ENCODE results near the gene WSB1.
A peak's percentile ranks its signal among the peaks of the same experiment; 100 is the strongest.

WSB1 gene

DNA sequence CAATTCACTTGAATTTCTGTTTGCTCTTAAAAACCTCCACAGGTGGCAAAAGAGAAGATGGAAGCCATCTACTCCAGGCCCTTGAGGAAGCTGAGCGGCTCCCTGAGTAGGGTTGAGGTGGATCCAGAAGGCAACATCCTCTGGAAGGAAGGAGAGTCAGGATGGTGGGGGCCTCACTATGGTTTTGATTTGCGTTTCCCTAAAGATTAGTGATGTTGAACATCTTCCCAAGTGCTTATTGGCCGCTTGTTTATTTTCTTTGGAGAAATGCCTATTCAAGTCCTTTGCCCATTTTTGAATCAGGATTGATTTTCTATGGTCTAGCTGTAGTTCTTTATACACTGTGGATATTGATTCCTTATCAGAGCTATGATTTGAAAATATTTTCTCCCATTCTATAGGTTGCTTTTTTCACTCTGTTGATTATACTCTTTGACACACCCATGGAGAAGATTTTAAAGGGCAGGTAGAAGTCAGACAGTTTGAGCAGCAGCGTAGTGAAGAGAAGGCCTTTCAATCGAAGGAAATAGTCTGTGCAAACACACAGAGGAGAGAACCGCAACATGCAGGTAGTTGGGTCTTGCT lies 58.6 kb downstream of the WSB1 start:
- H3K9me3 ChIP-seq, result no peaks in the 10 kb centered on the region

DNA sequence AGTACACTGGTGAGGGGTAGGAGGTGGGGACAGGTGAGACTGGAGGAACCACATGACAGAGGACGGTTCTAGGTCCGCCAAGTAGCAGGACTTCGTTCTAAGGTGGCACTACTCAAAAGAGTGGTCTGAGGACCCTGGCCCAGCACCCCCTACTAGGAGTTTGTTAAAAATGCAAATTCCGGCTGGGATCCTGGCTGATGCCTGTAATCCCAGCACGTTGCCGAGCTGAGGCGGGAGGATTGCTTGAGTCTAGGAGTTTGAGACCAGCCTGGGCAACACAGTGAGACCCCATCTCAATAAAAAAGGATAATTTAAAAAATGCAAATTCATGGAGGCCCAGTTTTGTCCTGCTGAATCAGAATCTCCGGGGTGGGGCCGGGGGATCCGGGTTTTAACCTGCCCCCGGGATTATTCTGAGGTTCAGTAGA lies 59.1 kb downstream of the WSB1 start:
- intact Hi-C loops (cut with DNase I; ENCODE audit: low total_unique reads), result loop anchor here (1.0 to 10.0 kb wide), 3 partner anchors 104 to 248 kb away; partner anchors contain the start of gene KSR1
- peak overlapping the region; percentile 96 to 97 for H3K27ac ChIP-seq
- peaks cover 0 to 25% (median 17%) of the 10 kb centered on the region in 4 donors for H3K4me1 ChIP-seq
- no peaks in the 10 kb centered on the region for H3K27me3 ChIP-seq
- H3K36me3 ChIP-seq, result no peaks in the 10 kb centered on the region
- peak overlapping the region; percentile 67 to 87 for H3K4me3 ChIP-seq
- TF ChIP-seq, protein P1, sequence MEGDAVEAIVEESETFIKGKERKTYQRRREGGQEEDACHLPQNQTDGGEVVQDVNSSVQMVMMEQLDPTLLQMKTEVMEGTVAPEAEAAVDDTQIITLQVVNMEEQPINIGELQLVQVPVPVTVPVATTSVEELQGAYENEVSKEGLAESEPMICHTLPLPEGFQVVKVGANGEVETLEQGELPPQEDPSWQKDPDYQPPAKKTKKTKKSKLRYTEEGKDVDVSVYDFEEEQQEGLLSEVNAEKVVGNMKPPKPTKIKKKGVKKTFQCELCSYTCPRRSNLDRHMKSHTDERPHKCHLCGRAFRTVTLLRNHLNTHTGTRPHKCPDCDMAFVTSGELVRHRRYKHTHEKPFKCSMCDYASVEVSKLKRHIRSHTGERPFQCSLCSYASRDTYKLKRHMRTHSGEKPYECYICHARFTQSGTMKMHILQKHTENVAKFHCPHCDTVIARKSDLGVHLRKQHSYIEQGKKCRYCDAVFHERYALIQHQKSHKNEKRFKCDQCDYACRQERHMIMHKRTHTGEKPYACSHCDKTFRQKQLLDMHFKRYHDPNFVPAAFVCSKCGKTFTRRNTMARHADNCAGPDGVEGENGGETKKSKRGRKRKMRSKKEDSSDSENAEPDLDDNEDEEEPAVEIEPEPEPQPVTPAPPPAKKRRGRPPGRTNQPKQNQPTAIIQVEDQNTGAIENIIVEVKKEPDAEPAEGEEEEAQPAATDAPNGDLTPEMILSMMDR (IDR thresholded peaks at IDR 0.05), result no peak
- no peak for DNase-seq
- no peaks in the 10 kb centered on the region for H3K9me3 ChIP-seq

More for the DNA sequence above, 58.6 kb downstream of the WSB1 start:
- H3K4me3 ChIP-seq, result peak overlapping the region in 1 of 2 donors; percentile 67
- no peak for DNase-seq
- no peaks in the 10 kb centered on the region for H3K27me3 ChIP-seq
- H3K27ac ChIP-seq, result peak overlapping the region; percentile 96 to 97
- TF ChIP-seq, protein P1 (IDR thresholded peaks at IDR 0.05), result no peak
- intact Hi-C loops (cut with DNase I; ENCODE audit: low total_unique reads), result loop anchor here (1.0 to 10.0 kb wide), 3 partner anchors 105 to 249 kb away; partner anchors contain the start of gene KSR1
- peaks cover 0 to 25% (median 17%) of the 10 kb centered on the region in 4 donors for H3K4me1 ChIP-seq
- no peaks in the 10 kb centered on the region for H3K36me3 ChIP-seq

DNA sequence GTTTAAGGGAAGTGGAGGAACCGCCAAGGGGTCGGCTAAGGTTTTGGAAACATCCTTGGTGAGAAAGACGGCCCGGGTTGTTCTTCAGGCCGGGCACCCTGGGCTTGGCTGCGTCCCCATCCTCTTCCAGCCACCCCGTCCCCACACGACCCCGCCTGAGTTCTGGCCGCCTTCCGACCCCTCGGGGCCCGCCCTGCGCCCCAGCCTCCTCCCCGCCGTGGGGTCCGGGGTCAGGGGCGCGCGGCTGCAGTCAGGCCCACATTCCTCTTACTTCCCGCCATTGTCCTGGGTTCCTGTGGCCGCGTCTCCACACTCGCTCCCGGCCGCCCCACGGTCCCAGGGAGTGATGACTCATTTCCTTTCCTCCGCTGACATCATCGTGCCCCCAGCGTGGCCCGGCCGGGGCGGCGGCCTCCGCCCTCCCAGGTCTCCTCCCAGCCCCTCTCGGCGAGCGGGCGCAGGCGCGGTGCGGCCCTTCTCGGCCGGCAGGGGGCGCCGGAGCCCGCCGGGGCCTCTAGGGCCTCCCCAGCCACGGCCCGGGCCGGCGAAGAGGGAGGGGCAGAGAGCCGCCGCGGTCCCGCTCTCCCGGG lies 59.6 kb downstream of the WSB1 start:
- H3K9me3 ChIP-seq, result no peaks in the 10 kb centered on the region
- H3K36me3 ChIP-seq, result no peaks in the 10 kb centered on the region
- intact Hi-C loops (cut with DNase I; ENCODE audit: low total_unique reads), result loop anchor here (1.0 to 10.0 kb wide), 3 partner anchors 104 to 248 kb away; partner anchors contain the start of gene KSR1
- peaks cover 0 to 23% (median 16%) of the 10 kb centered on the region in 4 donors for H3K4me1 ChIP-seq
- H3K4me3 ChIP-seq, result peak overlapping the region; percentile 67 to 87
- TF ChIP-seq, protein P1 (IDR thresholded peaks at IDR 0.05), result peak; percentile 95 to 99
- no peaks in the 10 kb centered on the region for H3K27me3 ChIP-seq
- peak overlapping the region; percentile 96 to 97 for H3K27ac ChIP-seq
- peak; percentile 90 to 97 for DNase-seq

DNA sequence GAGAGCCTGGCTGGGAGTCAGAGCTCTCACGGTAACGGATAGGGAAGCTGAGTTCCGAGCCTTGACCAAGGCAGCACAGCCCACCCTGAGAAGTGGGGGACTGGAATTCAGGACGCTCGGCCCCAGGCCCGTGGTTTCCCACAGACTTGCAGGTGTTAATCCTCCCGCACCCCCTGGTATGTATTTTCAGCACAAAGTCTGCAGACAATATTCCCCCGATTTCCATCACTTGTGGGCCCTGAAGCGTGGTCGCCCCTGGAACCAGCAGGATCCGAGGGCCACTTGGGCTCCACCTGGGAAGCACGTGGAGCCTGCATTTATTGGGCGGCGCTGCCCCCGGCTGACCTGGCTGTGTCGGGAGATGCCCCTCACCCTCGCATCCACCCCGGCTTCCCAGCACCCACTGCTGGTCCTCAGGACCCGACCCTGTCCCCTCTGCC lies 60.2 kb downstream of the WSB1 start:
- Histone ChIP-seq H3K36me3 (no peaks in the 10 kb centered on the region), H3K27me3 (no peaks in the 10 kb centered on the region), H3K4me3 (peak overlapping the region; percentile 67 to 87), H3K27ac (peak overlapping the region; percentile 96 to 97), H3K4me1 (peaks cover 0 to 22% (median 14%) of the 10 kb centered on the region in 4 donors), H3K9me3 (no peaks in the 10 kb centered on the region)
- no peak for DNase-seq
- TF ChIP-seq, protein P1 (IDR thresholded peaks at IDR 0.05), result no peak
- intact Hi-C loops (cut with DNase I; ENCODE audit: low total_unique reads), result loop anchor here (5.0 to 10.0 kb wide), 2 partner anchors 103 to 141 kb away; partner anchors contain the start of gene KSR1

DNA sequence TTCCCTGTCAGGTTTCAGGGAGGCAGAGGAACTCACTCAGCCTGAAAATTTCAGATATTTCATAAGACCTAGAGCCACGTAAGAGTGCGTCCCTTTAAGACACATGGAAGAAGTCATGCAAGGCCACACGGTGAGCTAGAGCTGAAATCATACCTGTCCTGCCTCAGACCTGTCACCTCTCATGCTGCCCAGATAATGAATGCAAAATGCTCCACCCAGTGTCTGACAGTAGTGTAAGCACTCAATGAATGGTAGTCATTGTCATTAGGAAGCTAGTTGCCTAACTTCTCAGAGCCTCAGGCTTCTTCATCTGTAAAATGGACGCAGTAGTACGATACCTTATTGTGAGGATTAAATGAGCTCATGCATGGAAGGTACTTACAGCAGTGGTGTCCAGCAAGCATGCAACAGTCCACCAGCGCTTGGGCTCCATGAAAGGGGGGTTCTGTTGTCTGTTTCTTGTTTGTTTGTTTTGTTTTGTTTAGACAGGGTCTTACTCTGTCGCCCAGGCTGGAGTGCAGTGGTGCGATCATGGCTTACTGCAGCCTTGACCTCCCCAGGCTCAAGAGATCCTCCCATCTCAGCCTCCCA lies 60.7 kb downstream of the WSB1 start:
- Histone ChIP-seq H3K4me1 (peaks cover 0 to 18% (median 14%) of the 10 kb centered on the region in 4 donors), H3K27ac (peak overlapping the region; percentile 96 to 97), H3K36me3 (no peaks in the 10 kb centered on the region), H3K27me3 (no peaks in the 10 kb centered on the region), H3K4me3 (peak overlapping the region; percentile 67 to 87), H3K9me3 (no peaks in the 10 kb centered on the region)
- DNase-seq, result no peak
- TF ChIP-seq, protein P1 (IDR thresholded peaks at IDR 0.05), result no peak
- intact Hi-C loops (cut with DNase I; ENCODE audit: low total_unique reads), result loop anchor here (5.0 to 10.0 kb wide), 2 partner anchors 103 to 140 kb away; partner anchors contain the start of gene KSR1

All from tibial artery (tissue), 4 donors.